HG02970 (cell line): Measurements from ENCODE around the gene ACOX3.

Experiments used
- ATAC-seq: cut with Tn5 transposase; IDR thresholded peaks from one replicate; pipeline ENCODE4 v1.9.1; 2021; ENCODE audit warnings: mild to moderate bottlenecking, moderate library complexity, moderate number of reproducible peaks; ENCODE audit not compliant: unreplicated experiment, low FRiP score

The ACOX3 gene

DNA sequence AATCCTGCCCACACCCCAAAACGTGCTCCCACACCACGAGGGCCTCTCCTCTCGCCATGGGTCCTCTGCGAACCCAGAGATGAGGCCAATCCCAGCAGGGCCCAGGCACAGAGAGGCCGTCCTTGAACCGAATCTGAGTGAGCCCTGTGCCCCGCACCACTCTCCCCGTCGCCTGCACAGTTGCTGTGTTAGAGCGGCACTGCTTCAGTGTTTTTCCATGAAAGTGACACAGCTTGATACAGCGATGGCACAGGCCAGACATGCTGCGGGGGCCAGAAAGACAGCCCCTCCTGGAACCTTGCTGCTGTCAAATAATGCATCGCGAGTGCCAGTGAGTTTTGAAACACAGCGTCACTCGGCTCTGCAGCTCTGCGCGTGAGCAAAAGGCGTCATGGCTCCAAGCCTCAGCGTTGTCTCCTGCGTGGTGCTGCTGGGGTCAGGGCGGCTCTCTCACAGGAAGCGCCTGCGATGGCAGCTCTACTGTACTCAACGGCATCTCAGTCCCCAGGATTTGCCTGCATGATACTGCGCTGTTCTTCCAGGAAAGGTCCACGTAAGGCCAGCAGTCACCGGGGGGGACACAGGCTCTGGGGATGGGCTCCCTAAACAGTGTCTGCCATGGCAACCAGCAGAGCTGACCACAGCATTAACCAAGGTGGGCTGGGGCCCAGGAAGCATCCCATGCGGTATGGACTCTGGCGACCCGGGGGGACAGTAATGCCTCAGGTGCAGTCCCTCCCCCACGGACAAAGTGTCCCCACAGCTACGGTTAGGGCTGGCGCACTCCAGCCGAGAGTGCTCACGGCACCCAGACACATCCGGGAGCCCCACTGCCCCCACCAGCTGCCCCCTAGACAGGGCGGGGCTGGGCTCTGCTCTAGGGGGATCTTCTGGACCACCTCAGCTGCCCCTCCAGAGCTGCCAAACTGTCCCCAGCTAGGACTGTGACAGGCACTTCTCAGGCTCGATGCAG lies 63.1 kb downstream of the ACOX3 start:
- no peak for ATAC-seq

DNA sequence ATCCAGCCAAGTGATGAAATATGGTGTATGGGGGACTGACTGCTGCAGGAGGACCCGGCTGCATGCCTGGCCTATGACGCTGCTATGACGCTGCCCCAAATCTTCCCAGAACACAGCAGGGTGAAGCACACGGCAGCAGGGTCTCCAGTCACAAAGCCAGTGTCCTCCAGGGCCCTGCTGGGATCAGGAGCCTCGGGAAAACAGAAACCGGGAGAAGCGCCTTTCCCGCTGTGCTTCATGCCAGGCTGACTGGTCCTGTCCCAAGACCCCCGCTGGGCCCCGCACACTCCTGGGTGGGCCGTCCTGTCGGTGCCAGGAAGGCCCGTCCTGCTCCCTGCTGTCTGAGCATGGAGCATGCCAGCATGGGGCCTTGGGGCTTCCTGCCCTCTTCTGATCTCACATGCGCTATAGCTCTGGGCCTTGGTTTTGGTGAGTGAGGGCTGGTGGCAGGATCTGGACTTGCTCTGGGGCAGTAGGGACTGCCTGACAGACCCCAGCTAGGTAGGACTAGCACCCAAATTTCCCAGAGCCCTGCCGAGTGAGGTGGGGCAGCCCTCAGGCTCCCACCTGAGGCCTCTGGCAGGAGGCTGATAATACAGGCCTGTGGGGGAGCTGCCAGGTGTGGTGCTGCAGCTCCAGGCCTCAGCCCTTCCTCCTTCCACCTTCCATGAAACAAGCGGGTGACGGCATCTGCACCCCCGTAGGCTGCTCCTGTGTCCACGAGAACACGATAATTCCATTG lies 64.0 kb downstream of the ACOX3 start:
- no peak for ATAC-seq

DNA sequence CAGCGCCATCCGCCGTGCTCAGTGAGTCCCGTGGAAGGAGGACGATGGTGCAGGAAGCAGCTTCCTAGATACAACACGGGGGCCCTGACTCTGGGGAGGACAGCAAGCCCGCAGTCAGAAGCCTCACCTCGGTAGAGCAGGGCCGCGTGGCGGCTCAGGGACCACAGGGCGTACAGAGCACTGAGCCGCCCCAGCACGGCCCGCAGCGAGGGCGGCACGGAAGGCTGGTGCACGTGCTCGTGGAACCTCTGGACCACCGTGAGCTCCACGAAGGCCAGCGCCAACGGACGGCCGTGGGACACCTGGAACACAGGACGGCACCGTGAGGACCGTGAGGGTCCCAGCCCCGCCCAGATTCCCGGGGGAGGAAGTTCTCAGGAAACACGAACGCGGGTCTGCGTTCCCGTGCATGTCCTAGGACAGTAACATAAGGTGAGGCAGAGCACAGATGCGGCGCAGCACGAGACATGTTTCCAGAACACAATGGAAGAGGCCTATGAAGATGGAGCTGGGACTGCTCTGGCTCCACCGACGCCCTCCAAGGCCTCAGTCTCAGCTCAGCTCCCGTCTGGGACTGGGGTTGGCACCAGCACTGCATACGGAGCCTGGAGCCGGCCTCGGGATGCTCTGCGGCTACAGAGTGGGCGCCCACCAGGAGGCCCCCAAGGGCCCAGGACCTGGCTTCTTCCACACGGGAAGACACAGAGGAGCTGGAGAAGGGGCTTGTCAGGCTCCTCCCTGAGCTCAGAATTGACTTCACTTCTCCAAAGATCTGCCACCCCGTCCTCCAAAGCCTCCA lies 65.5 kb downstream of the ACOX3 start:
- no peak for ATAC-seq

GRCh38 chr4:8373973-8374545 lies 66.5 kb downstream of the ACOX3 start:
- no peak for ATAC-seq

DNA sequence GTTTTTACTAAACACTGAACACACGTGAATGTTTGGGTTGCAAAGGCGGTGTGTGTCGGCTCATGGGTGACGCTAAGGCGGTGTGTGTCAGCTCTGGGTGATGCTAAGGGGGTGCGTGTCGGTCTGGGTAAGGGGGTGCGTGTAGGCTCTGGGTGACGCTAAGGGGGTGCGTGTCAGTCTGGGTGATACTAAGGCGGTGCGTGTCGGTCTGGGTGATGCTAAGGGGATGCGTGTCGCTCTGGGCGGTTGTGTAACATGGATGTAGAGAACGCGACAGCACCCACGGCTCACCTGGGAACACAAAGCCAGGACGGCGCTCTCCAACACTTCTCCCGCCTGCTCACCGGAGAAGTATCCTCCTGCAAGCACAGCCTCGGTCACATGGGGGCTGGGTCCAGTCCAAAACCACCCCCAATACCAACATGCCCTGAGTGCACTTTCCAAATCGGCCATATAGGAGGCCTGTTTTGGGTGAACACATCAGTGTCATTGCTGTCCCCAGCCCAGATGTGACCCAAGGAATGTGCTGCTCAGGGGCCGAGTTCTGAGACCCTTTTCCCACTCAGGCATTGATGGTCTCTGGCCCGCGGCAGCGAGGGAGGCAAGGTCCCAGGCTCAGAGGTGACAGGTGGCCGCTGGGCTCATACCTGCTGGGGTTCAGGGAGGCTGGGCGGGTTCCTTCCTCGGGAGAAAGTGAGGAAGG lies 67.1 kb downstream of the ACOX3 start:
- ATAC-seq: no peak

DNA sequence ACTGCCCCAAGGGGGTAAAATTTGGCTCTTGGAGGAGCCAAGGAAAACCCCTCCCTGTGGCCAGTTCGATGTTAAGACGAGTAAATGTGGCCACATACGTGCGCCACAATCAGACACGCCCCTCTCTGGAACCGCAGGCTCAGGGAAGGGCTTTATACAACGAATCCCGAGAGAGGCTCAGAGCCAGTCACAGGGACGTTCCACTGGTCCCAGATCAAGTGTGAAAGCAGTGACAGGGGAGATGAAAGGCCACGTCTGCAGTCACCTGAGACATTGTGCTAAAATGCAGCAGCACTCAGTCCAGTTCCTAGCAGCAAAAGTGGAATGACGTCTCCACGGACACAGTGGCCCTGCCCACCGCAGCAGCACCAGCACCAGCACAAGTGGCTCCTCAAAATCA lies 68.0 kb downstream of the ACOX3 start:
- ATAC-seq: no peak

DNA sequence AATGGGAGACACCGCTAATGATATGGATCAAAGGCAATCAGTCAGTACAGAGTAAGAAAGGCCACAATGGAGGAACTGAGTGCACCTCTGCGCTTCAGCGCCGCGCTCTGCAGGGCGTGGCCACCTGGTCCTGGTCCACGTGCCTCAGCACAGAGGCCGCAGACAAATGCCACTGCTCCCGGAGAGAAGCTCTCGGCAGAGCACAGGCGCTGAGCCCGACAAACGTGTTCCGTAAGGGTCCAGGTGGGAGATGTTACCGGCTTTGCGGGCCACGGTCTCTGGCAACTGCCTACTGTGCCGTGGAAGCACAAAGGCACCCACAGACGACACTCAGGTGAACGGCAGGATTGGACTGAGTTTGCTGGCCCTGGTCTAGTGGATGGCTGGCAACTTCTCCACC lies 68.9 kb downstream of the ACOX3 start:
- ATAC-seq: no peak

DNA sequence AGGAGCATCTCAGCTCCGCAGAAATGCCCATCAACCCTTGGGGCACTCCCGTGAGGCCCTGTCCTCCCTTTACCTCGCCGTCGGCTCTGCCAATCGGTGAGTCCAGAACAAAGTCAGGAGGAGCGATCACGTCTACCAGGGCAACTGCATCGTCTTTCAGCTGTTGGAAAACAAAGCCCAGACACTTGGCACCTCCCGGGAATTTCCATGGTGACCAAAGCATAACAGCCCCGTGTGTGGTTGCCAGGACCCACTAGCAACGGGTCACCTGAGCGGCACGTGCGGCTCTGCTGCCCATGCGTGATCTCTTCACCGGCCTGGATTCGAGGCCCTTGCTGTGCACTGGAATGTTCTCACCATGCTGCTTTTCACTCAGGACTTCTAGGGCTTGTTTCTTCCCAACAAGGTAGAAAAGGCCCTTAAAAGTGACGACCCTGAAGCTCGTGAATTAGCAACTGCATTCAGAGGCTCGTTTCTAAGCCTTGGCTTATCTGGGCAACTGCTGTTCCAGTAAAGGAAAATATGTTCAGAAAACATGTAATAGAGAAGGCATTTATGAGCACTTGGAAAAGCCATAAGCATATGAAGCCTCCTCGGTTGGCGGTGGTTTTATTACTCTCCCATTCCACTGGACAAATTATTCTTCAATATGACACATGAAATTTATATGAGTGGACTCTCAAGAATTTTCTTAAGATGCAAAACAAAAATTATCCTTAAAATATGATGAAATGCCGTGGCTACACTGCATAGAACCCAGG lies 69.5 kb downstream of the ACOX3 start:
- no peak for ATAC-seq

- no peak for ATAC-seq
These were observed 70.3 kb downstream of the ACOX3 start for GRCh38 chr4:8370106-8370787.

DNA sequence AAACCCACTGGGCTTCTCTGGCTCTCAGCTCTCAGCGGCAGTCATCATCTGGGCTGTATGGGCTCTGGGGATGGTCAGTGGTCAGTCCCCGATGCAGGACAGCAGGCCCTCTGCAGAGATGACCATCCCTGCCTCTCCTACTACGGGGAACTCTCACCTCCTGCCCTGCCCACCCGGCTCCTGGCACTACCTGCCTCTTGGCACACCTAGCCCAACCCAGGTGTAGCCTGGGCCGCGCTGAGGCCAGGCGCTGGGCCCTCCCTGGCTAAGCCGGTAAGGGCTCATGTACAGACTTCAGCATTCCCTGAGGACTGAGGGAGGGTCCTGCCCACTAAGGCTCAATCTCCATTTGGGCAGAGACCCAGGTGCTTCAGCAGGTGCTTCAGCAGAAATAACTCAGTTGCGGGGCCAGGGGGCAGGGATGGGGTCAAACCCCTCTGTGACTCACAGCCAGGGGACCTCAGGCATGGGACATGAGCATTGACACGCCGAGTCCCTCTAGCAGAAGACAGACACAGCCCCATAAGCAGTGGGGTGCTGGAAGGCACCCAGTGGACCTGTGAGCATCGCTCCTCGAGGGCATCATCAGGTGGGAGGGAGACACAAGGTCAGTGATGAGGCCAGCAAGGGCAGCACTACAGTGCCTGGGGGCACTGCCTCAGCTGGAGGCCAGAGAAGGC lies 71.0 kb downstream of the ACOX3 start:
- ATAC-seq: no peak

DNA sequence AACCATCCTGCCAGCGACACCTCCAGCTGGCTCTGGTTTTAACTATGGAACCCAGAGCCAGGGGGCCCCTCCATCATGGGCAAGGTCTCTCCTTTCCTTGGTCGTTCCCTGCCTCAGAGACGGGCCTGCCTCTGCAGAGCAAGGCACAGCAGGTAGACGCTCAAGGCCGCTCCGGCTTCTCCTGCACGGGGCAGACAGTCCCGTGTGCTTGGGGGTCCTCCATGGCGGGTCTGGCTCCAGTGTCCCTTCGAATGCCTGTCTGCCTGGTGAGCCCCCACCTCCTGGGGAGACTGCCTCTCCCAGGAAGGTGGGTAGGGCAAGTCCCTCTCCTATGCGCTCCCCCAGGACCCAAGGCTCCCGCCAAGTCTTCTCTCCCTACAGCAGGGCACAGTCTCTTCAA lies 71.5 kb downstream of the ACOX3 start:
- no peak for ATAC-seq

DNA sequence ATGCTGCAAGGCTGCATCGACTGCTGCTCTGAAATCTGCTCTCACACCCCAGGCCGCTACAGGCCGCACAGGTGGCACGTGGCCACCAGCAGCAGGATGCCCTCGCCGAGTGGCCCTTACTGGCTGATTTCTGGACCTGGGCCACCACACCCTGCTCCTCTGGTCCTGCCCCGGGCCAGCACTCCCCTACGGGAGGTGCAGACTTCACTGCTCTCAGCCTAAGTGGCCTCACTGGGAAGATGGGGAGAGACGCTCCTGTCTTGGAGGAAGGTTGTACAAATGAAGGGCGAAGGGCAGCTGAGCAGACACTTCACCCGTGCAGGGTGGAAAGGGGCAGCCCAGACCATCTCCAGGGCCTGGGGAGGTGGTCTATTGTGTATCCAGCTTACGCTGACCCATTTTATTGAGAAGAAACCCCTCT lies 72.5 kb downstream of the ACOX3 start:
- no peak for ATAC-seq

GRCh38 chr4:8366601-8367000 lies 73.9 kb downstream of the ACOX3 start:
- ATAC-seq: no peak

- no peak for ATAC-seq
These were observed 74.6 kb downstream of the ACOX3 start for GRCh38 chr4:8365951-8366350.

DNA sequence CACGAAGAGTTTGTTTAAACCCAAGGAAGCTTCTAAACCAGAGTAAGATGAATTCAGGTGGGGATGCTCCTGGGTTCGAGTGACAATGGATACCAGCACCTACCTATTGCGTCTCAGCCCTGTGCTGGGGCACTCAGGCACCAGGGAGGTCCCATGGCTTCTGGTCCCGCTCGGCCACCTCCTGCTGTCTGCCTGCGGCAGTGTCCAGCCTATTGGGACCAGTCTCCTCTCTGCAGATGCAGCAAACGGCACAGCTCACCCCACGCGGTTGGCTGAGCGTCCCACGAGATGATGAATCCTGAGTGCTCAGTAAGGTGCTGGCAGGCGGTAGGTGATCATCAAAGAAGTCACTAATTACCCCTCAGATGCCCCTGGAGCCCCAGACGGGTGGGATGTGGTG lies 75.2 kb downstream of the ACOX3 start:
- no peak for ATAC-seq

DNA sequence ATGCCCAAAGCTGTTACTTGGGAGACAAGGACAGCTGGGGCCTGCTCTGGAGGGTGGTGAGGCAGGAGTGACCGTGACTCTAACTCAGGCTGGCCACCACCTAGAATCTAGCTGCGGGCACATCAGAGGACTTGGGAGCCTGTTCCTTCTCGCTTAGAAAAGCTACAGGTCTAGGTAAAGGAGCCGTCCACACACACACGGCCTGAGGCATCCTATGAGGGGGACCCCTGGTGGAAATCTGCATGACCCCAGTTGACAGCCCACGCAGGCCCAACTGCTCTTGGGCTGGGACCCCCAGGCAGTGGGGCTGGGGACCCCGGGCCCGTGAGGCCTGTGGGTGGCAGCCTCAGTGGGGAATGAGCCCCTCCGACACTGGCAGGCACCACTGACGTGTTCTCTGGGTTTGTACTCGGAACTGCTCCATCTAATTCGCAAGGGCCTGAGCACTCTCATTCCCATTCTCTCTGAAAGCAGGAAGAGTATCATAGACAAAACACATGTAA lies 75.6 kb downstream of the ACOX3 start:
- ATAC-seq: no peak

DNA sequence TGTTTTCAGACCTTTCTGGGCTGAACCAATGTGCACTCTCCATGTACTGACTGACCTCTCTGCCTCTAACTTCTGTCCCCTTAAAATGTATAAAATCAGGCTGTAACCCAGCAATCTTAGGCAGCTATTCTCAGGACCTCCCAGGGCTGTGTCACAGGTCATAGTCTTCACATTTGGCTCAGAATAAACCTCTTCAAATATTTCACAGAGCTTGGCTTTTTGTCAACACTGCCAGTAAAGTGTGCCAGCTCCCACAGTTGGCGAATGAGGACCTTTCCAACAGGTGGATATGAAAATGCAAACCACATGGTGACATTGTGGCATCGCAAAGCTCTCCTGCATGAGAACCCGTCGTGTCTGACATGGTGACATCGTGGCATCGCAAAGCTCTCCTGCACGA lies 76.4 kb downstream of the ACOX3 start:
- ATAC-seq: no peak

DNA sequence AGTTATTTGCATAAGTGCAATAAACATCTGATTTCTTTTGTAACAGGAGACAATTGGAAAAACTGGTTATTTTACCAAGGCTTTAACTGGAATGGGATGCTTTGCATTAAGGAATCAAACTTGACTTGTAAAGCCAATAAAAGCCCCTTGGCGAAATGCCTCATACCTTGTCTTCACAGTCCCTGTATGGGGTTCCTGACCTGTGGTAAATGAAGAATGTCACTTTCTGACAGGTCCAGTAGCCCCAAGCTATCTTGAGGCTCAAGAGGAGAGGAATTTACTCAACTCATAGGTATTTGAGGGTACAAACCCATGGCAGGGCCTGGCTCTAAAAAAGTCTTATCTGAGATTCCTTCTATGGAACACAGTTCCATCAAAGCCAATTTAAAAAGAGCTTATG lies 78.0 kb downstream of the ACOX3 start:
- ATAC-seq: no peak
